ENCODE measurements around the gene TMEM271. TPM values are rescaled to one million over a fixed set of nuclear protein-coding genes. Genes with fewer than 3 reads are reported as not detected.

TMEM271 gene
- total and polyA plus RNA-seq, 10 of the 15 experiments (the other 5 are each of a cell fraction or from before 2014, with no cell fraction given), result not detected

DNA sequence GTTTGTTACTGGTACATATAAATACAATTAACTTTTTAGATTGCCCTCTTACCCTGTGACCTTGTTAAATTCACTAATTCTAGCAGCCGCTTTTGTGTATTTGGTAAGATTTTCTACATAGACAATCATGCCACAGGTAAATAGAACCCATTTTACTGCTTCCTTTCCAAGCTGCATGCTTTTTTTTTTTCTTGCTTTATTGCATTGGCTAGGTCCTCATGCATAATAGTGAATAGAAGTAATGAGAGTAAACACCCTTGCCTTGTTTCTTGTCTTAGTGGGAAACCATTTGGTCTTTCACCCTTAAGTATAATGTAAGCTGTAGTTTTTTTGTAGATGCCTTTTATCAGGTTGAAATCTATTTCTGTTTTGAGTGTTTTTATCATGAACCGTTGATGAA, 7.7 kb upstream of the TMEM271 start:
- H3K79me2 ChIP-seq (ENCODE audit: control insufficient read depth, insufficient read depth, low read length), result no peaks in the 10 kb centered on the region
- CTCF ChIA-PET, result interaction anchor here (1.2 kb wide), 1 partner anchor 19 kb away, joined by 4 read pairs; no protein-coding TSS in a partner anchor
- no peak overlapping the region for H3K4me3 ChIP-seq
- SMC1A ChIA-PET (ENCODE audit: uncharacterized antibody, unreplicated experiment), result no interaction called here
- H3K36me3 ChIP-seq (ENCODE audit: control insufficient read depth in 2 of 2, insufficient read depth in 2 of 2, low read length in 1 of 2), result no peaks in the 10 kb centered on the region
- WGBS (ENCODE audit: insufficient coverage, insufficient replicate concordance, low lambda C conversion rate, missing lambda C conversion rate), result 30% methylated on average over 2 of the region's 2 CpGs
- FAIRE-seq (no peak), ATAC-seq (no peak), DNase-seq (ENCODE audit: low read depth, low spot score) (no peak)
- H3K27ac ChIP-seq (ENCODE audit: control insufficient read depth, insufficient read depth), result no peak overlapping the region
- peaks cover 1% of the 10 kb centered on the region; the same call in 1 of the 3 replicates for H3K9me3 ChIP-seq (replicated peaks; ENCODE audit: control insufficient read depth, insufficient read depth, low read length)
- H3K4me1 ChIP-seq (ENCODE audit: control insufficient read depth, insufficient read depth, low read length), result no peaks in the 10 kb centered on the region
- RAD21 ChIA-PET (ENCODE audit: unreplicated experiment), result no interaction called here
- H3K27me3 ChIP-seq (replicated peaks in 1 of 2; ENCODE audit: control insufficient read depth in 2 of 2, insufficient read depth in 2 of 2, low read length in 1 of 2), result no peaks in the 10 kb centered on the region
- H3K4me2 ChIP-seq (ENCODE audit: control insufficient read depth, insufficient read depth), result no peak overlapping the region
- intact Hi-C loops (cut with micrococcal nuclease; ENCODE audit: unreplicated experiment), result no loop called here
- TF ChIP-seq, protein P1, sequence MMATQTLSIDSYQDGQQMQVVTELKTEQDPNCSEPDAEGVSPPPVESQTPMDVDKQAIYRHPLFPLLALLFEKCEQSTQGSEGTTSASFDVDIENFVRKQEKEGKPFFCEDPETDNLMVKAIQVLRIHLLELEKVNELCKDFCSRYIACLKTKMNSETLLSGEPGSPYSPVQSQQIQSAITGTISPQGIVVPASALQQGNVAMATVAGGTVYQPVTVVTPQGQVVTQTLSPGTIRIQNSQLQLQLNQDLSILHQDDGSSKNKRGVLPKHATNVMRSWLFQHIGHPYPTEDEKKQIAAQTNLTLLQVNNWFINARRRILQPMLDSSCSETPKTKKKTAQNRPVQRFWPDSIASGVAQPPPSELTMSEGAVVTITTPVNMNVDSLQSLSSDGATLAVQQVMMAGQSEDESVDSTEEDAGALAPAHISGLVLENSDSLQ (IDR thresholded peaks at IDR 0.05), result no peak
- TF ChIP-seq NR2C2 (IDR thresholded peaks at IDR 0.05; ENCODE audit: borderline replicate concordance, control insufficient read depth, insufficient read length, low read depth), result no peak
- TF ChIP-seq SP1 (IDR thresholded peaks at IDR 0.05; ENCODE audit: low read depth, low read length), result no peak
- TF ChIP-seq EP300 (IDR thresholded peaks at IDR 0.05; ENCODE audit: borderline replicate concordance in 1 of 2, control insufficient read depth in 1 of 2, low read depth in 2 of 2, low read length in 2 of 2), result no peak
- no peak for TF ChIP-seq TCF7 (IDR thresholded peaks at IDR 0.05; ENCODE audit: borderline replicate concordance)
- no peak for TF ChIP-seq JUNB (IDR thresholded peaks at IDR 0.05)
- H2AFZ ChIP-seq (ENCODE audit: control insufficient read depth, low read depth, low read length), result no peak overlapping the region
- in situ Hi-C loops (cut with MboI), result no loop called here
- H4K20me1 ChIP-seq (ENCODE audit: control insufficient read depth, insufficient read depth), result no peaks in the 10 kb centered on the region
- H3K9ac ChIP-seq (ENCODE audit: control insufficient read depth, insufficient read depth, low read length), result no peak overlapping the region
- POLR2A ChIA-PET, result no interaction called here
- BruUV-seq (replicated peaks), result no TSS peak

DNA sequence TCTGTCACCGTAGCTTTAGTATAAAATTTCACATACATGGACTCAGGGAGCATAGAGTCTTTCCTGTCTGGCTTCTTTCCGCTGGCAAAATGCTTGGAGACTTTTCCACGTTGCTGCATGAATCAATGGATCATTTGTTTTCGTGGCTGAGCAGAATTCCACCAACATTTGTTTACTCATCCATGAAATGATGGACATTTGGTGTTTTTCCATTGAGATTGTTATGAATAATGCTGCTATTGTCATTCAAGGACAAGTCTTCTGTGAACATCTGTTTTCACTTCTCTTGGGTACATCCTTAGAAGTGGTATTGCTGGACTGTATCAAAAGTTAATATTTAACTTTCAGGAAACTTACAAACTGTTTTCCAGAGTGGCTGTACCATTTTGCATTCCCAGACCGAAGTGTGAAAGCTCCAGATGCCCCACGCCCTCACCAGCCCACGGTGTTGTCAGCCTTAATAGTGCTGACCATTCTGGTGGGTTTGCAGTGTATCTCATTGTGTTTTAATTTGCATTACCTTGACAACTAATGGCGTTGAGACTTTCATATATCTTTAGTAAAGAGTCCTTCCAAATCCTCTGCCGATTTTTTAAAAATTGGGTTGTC, 5.8 kb upstream of the TMEM271 start:
- no TSS peak for BruUV-seq (replicated peaks)
- Histone ChIP-seq H3K9me3 (replicated peaks; ENCODE audit: control insufficient read depth, insufficient read depth, low read length) (peaks cover 3% of the 10 kb centered on the region; the same call in 1 of the 3 replicates), H3K79me2 (ENCODE audit: control insufficient read depth, insufficient read depth, low read length) (no peaks in the 10 kb centered on the region), H3K27ac (ENCODE audit: control insufficient read depth, insufficient read depth) (no peak overlapping the region), H3K27me3 (replicated peaks in 1 of 2; ENCODE audit: control insufficient read depth in 2 of 2, insufficient read depth in 2 of 2, low read length in 1 of 2) (no peaks in the 10 kb centered on the region; a peak in 1 of 4 replicates), H4K20me1 (ENCODE audit: control insufficient read depth, insufficient read depth) (no peaks in the 10 kb centered on the region), H3K9ac (ENCODE audit: control insufficient read depth, insufficient read depth, low read length) (no peak overlapping the region), H3K4me3 (no peak overlapping the region), H3K36me3 (ENCODE audit: control insufficient read depth in 2 of 2, insufficient read depth in 2 of 2, low read length in 1 of 2) (no peaks in the 10 kb centered on the region), H3K4me2 (ENCODE audit: control insufficient read depth, insufficient read depth) (no peak overlapping the region), H2AFZ (ENCODE audit: control insufficient read depth, low read depth, low read length) (no peak overlapping the region), H3K4me1 (ENCODE audit: control insufficient read depth, insufficient read depth, low read length) (no peaks in the 10 kb centered on the region)
- in situ Hi-C loops (cut with MboI), result no loop called here
- FAIRE-seq (no peak), ATAC-seq (no peak), DNase-seq (ENCODE audit: low read depth, low spot score) (no peak)
- ChIA-PET POLR2A (no interaction called here), SMC1A (ENCODE audit: uncharacterized antibody, unreplicated experiment) (no interaction called here), RAD21 (ENCODE audit: unreplicated experiment) (no interaction called here), CTCF (no interaction called here)
- no peak for TF ChIP-seq EGR1 (IDR thresholded peaks at IDR 0.05; ENCODE audit: borderline replicate concordance in 1 of 2, low read depth in 2 of 2, low read length in 2 of 2)
- TF ChIP-seq CHD1 (IDR thresholded peaks at IDR 0.05; ENCODE audit: low read depth, low read length), result no peak
- no peak for TF ChIP-seq FOXM1 (IDR thresholded peaks at IDR 0.05; ENCODE audit: low read depth, low read length)
- no peak for TF ChIP-seq MYB (IDR thresholded peaks at IDR 0.05; ENCODE audit: borderline replicate concordance, low read depth, low read length)
- no peak for TF ChIP-seq YY1 (IDR thresholded peaks at IDR 0.05; ENCODE audit: low read depth, low read length)
- no peak for TF ChIP-seq SP1 (IDR thresholded peaks at IDR 0.05; ENCODE audit: low read depth, low read length)
- TF ChIP-seq, protein P2, sequence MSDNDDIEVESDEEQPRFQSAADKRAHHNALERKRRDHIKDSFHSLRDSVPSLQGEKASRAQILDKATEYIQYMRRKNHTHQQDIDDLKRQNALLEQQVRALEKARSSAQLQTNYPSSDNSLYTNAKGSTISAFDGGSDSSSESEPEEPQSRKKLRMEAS (IDR thresholded peaks at IDR 0.05; ENCODE audit: low read depth, low read length), result no peak
- TF ChIP-seq STAT3 (IDR thresholded peaks at IDR 0.05; ENCODE audit: low read depth, low read length), result no peak
- TF ChIP-seq, protein P3, sequence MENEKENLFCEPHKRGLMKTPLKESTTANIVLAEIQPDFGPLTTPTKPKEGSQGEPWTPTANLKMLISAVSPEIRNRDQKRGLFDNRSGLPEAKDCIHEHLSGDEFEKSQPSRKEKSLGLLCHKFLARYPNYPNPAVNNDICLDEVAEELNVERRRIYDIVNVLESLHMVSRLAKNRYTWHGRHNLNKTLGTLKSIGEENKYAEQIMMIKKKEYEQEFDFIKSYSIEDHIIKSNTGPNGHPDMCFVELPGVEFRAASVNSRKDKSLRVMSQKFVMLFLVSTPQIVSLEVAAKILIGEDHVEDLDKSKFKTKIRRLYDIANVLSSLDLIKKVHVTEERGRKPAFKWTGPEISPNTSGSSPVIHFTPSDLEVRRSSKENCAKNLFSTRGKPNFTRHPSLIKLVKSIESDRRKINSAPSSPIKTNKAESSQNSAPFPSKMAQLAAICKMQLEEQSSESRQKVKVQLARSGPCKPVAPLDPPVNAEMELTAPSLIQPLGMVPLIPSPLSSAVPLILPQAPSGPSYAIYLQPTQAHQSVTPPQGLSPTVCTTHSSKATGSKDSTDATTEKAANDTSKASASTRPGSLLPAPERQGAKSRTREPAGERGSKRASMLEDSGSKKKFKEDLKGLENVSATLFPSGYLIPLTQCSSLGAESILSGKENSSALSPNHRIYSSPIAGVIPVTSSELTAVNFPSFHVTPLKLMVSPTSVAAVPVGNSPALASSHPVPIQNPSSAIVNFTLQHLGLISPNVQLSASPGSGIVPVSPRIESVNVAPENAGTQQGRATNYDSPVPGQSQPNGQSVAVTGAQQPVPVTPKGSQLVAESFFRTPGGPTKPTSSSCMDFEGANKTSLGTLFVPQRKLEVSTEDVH (IDR thresholded peaks at IDR 0.05; ENCODE audit: low read depth, partially characterized antibody), result no peak
- 12% methylated on average over 9 of the region's 9 CpGs for WGBS (ENCODE audit: insufficient coverage, insufficient replicate concordance, low lambda C conversion rate, missing lambda C conversion rate)
- intact Hi-C loops (cut with micrococcal nuclease; ENCODE audit: unreplicated experiment), result no loop called here
